Vagina (tissue), 2 donors: Measurements from ENCODE around the gene SERPINB5. TPM values are rescaled to one million over a fixed set of nuclear protein-coding genes. Genes with fewer than 3 reads are reported as not detected.

Source experiments
- DNase-seq, 2 donors: peaks; one replicate each; pipeline ENCODE4 v3.0.0-alpha.2; 2017; ENCODE audit errors: extremely low spot score in 2 of 2
- H3K27ac ChIP-seq: fragments of 200-600 bp; sonication (generic); one replicate; pipeline ENCODE4 v1.5.1; 2019
- H3K27me3 ChIP-seq: fragments of 200-600 bp; sonication (generic); one replicate; pipeline ENCODE4 v1.5.1; 2019
- H3K36me3 ChIP-seq, 2 donors: fragments of 200-600 bp; sonication (generic); one replicate each; pipeline ENCODE4 v1.5.1; 2017 to 2019
- H3K4me1 ChIP-seq: fragments of 200-600 bp; sonication (generic); one replicate; pipeline ENCODE4 v1.5.1; 2019
- H3K4me3 ChIP-seq, 2 donors: fragments of 200-600 bp; sonication (generic); 1 replicate in 1 of 2; 2 replicates in 1 of 2; pipeline ENCODE4 v1.5.1; 2016 to 2019
- H3K9me3 ChIP-seq: fragments of 200-600 bp; sonication (generic); one replicate; pipeline ENCODE4 v1.5.1; 2019
- CTCF ChIP-seq, 3 experiments: fragments of 450-650 bp in 2 of 3; fragments of 200-600 bp in 1 of 3; sonication (generic) in 1 of 3; IDR thresholded peaks; one replicate each; pipeline ENCODE4 v1.5.1; 2017 to 2019; ENCODE audit warnings: antibody characterized with exemption in 3 of 3, mild to moderate bottlenecking in 2 of 3, moderate library complexity in 2 of 3
- POLR2A ChIP-seq, 2 donors: fragments of 450-650 bp; IDR thresholded peaks; one replicate each; pipeline ENCODE4 v1.6.1; 2017; ENCODE audit warnings: antibody characterized with exemption in 2 of 2, mild to moderate bottlenecking in 2 of 2, moderate library complexity in 2 of 2
- POLR2AphosphoS5 ChIP-seq, 2 donors: sonication (generic); formaldehyde crosslinking; IDR thresholded peaks; one replicate each; pipeline ENCODE4 v1.9.0; 2017; ENCODE audit warnings: antibody characterized with exemption in 2 of 2, mild to moderate bottlenecking in 2 of 2, low read depth in 1 of 2; ENCODE audit not compliant: insufficient read depth in 1 of 2
- intact Hi-C: fragments of 100-400 bp; cut with DNase I; formaldehyde crosslinking; loops from one replicate; pipeline ENCODE4 v1.15.1; 2023
- total RNA-seq: library from RNA; depleted of rRNA; stranded (reverse); fragments of >200 nt; gene quantifications from one replicate; pipeline ENCODE4 v1.2.3, GENCODE V29; 2016

Gene SERPINB5
- total RNA-seq, 1 donor from 2014 or later: 141 TPM

DNA sequence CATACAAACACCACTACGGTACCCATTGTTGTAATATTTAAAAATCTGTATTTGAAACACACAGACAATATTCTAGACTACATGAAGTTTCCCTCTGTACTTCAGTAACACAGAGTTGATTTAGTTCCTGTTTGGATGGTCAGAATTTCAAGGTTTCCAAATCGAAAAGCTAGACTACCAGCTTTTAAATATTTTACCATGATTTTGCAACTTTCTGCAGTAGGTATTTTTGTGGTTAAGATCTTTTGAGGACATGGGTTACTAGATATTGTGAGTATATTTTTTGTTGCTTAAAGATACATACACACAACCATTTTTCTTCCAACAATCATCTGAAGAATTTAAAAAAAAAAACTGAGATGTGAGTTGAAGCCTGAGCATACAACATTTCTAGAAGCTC lies 10.9 kb downstream of the SERPINB5 start:
- Histone ChIP-seq H3K4me3 (no peak overlapping the region), H3K36me3 (no peaks in the 10 kb centered on the region), H3K4me1 (peaks cover 21% of the 10 kb centered on the region), H3K27me3 (no peaks in the 10 kb centered on the region), H3K27ac (peak overlapping the region; percentile 50), H3K9me3 (no peaks in the 10 kb centered on the region)
- DNase-seq: no peak
- no peak for TF ChIP-seq POLR2A (IDR thresholded peaks at IDR 0.05)
- no peak for TF ChIP-seq POLR2AphosphoS5 (IDR thresholded peaks at IDR 0.05; ENCODE audit: insufficient read depth in 1 of 2, low read depth in 1 of 2)
- TF ChIP-seq CTCF (IDR thresholded peaks at IDR 0.05): no peak
- intact Hi-C loops: no loop called here

DNA sequence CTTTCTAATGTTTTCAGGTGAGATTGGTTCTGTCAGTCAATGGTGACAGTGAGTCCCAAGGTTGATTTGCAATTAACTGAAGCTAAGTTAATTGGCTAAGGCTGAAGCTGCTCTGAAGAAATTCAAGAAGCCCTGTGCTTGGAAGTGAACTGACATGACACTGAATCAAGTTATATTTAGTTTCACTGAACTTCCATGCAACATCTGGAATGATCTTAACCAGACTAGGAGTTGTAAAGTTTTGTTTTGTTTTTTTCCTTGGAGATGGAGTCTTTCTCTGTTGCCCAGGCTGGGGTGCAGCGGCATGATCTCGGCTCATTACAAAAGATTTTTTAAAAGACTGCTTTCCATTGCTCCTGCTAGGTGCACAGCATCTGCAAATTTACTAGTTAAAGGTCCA lies 11.4 kb downstream of the SERPINB5 start:
- intact Hi-C loops: no loop called here
- Histone ChIP-seq H3K4me1 (peaks cover 21% of the 10 kb centered on the region), H3K27me3 (no peaks in the 10 kb centered on the region), H3K36me3 (no peaks in the 10 kb centered on the region), H3K4me3 (no peak overlapping the region), H3K9me3 (no peaks in the 10 kb centered on the region), H3K27ac (peak overlapping the region; percentile 50)
- no peak for TF ChIP-seq POLR2A (IDR thresholded peaks at IDR 0.05)
- DNase-seq: no peak

- H3K36me3 ChIP-seq: no peaks in the 10 kb centered on the region
- H3K4me3 ChIP-seq: no peak overlapping the region
- peaks cover 15% of the 10 kb centered on the region for H3K4me1 ChIP-seq
- intact Hi-C loops: no loop called here
- DNase-seq: no peak
- H3K9me3 ChIP-seq: no peaks in the 10 kb centered on the region
- H3K27ac ChIP-seq: no peak overlapping the region
- no peak for TF ChIP-seq POLR2A (IDR thresholded peaks at IDR 0.05)
- TF ChIP-seq POLR2AphosphoS5 (IDR thresholded peaks at IDR 0.05; ENCODE audit: insufficient read depth in 1 of 2, low read depth in 1 of 2): no peak
- no peak for TF ChIP-seq CTCF (IDR thresholded peaks at IDR 0.05)
- H3K27me3 ChIP-seq: no peaks in the 10 kb centered on the region
Measured at GRCh38 chr18:63492851-63493250, 16.1 kb downstream of the SERPINB5 start.

DNA sequence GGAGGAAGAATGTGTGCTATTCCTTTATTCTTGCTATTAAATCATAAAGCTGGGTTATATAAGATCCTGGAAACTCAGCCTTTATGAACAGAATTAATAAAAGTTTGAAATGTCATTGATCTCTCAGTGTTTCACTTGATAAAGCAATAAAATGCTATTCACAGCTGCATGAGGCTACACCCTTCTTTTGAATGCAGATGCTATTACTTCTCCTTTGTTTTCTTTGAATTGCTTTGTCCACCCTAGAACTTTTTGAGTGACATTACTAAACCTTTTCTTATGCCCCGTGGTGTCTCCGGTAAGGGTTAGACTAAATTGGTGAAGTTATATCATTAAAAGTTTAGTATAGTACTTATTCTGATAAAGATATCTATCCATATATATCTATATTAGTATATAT lies 18.9 kb downstream of the SERPINB5 start:
- no peaks in the 10 kb centered on the region for H3K4me1 ChIP-seq
- TF ChIP-seq POLR2AphosphoS5 (IDR thresholded peaks at IDR 0.05; ENCODE audit: insufficient read depth in 1 of 2, low read depth in 1 of 2): no peak
- no peak for TF ChIP-seq POLR2A (IDR thresholded peaks at IDR 0.05)
- no peak for TF ChIP-seq CTCF (IDR thresholded peaks at IDR 0.05)
- intact Hi-C loops: no loop called here
- H3K27ac ChIP-seq: no peak overlapping the region
- no peaks in the 10 kb centered on the region for H3K9me3 ChIP-seq
- no peak for DNase-seq
- no peaks in the 10 kb centered on the region for H3K27me3 ChIP-seq
- no peaks in the 10 kb centered on the region for H3K36me3 ChIP-seq
- H3K4me3 ChIP-seq: no peak overlapping the region

DNA sequence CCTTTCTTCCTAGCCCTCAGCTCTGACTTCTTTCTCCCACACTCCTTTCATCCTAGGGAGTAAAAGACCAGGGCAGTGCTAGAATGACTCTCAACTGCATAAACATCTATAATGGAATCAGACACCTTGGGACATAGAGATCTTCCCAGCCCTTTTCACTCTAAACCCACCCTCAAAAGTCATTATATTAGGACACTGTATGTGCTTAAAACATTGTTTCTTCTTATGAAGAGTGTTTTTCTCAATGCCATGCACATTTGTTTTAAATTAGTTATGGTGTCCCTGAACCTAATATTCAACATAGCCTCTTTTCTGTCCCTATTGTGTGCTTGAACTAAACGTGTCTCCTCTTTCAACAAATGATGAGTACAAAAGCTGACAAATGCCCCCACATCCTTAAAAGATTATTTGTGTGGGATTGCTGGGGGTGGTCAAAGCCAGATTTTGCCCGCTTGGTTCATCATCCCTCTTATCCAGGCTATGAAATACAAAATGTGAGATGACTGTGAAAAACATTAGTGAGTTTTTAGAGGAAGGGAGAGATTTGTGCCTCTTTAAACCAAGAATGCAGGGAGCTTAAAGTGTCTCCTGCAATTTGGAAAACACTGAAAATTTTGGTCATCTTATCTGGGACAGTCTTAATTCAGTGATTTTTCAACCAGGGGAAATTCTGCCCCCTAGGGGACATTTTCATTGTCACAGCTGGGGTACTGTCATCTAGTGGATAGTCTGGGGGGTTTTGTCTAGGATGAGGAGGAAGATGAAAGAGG lies 29.0 kb downstream of the SERPINB5 start:
- no peak overlapping the region for H3K4me3 ChIP-seq
- no peaks in the 10 kb centered on the region for H3K9me3 ChIP-seq
- no peak for DNase-seq
- H3K27ac ChIP-seq: no peak overlapping the region
- H3K27me3 ChIP-seq: no peaks in the 10 kb centered on the region
- intact Hi-C loops: no loop called here
- H3K36me3 ChIP-seq: no peaks in the 10 kb centered on the region
- TF ChIP-seq POLR2AphosphoS5 (IDR thresholded peaks at IDR 0.05; ENCODE audit: insufficient read depth in 1 of 2, low read depth in 1 of 2) (no peak), CTCF (IDR thresholded peaks at IDR 0.05) (no peak), POLR2A (IDR thresholded peaks at IDR 0.05) (no peak)
- H3K4me1 ChIP-seq: no peaks in the 10 kb centered on the region
